HG02870 (cell line): Measurements from ENCODE around the gene C6orf89.
"Not testable (repeated sequence)": the region's sequence is repeated elsewhere in the genome, so short reads cannot be mapped to it uniquely, and the experiment has no call there.

Source experiments
- ATAC-seq: cut with Tn5 transposase; IDR thresholded peaks from one replicate; pipeline ENCODE4 v1.9.1; 2021; ENCODE audit warnings: mild to moderate bottlenecking, moderate library complexity; ENCODE audit not compliant: unreplicated experiment

Gene C6orf89

GRCh38 chr6:36920049-36920448 lies 34.3 kb downstream of the C6orf89 start:
- ATAC-seq: no peak

DNA sequence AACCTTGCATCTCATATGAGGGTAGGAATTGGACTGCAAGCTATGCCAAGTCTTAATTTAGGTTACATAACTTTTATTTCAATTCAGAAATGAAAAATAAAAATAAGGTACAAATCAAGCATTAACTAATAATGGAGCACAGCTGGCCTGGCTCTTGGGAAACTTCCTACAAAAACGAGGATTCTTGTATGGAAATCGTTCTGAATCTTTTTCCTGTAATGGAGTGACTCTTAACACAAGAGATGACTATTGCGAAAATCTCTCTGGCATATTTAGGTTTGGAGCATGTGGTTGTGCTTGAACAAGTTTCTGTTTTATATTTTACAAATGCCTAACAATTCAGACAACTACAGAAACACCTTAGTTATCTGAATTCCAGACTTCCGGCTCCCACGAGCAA lies 34.8 kb downstream of the C6orf89 start:
- no peak for ATAC-seq

DNA sequence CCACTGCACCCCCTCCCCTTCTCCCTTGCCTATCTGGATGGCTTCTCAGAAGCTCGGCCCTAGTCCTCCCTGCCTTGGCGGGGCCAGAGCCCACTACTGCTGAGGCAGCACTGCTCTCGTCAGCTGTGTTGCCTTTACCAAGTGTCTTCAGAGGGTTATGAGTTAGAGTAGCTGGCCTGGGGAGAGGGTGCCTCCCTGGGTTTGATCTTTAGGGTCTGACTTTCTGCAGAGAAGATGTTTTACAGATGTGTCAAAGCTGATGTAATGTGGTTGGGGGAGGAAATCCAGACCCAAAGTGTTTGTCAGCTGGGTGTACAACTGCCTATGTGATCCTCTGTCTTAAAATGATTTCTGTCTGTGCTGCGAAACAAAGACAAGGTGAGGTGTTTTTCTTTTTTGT lies 38.4 kb downstream of the C6orf89 start:
- no peak for ATAC-seq

- no peak for ATAC-seq
Measured at GRCh38 chr6:36924778-36925374, 39.1 kb downstream of the C6orf89 start.

GRCh38 chr6:36925809-36926208 lies 40.1 kb downstream of the C6orf89 start:
- no peak for ATAC-seq

DNA sequence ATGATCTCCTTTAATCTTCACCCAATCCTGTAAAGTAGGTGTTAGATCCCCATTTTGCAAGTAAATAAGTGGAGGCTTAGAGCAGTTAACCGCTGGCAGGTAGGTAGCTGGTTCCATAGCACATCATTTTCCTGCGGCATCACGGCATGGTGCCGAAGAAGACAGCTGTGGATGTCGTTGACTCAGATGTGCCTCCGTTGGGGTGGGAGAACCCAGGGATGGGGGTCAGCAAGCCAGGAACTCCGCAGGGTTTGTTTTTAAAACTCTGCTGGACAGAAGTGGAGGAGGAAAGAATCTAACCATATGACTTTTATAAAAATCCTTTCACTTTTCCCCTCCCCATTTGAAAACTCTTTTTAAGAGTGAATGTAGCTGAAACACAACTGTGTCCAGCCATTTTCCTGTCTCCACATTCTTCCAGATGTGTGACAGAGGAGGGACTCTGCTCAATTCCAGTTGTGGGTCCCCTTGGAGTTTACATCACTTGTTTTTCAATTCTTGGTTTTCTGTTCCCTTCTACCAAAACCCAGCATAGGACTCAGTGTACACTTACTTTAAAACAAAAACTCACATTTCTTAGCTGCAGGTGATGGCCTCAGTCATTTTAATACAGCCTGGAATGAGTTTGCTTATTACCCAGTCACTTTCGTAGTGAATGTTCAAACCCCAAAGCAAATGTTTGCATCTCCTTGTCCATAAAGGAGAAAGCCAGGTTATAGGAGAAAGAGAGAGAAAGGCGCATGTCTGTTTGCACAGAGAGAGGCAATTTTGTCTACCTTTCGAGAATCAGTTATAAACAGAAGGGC lies 41.2 kb downstream of the C6orf89 start:
- ATAC-seq: peak; percentile 48

DNA sequence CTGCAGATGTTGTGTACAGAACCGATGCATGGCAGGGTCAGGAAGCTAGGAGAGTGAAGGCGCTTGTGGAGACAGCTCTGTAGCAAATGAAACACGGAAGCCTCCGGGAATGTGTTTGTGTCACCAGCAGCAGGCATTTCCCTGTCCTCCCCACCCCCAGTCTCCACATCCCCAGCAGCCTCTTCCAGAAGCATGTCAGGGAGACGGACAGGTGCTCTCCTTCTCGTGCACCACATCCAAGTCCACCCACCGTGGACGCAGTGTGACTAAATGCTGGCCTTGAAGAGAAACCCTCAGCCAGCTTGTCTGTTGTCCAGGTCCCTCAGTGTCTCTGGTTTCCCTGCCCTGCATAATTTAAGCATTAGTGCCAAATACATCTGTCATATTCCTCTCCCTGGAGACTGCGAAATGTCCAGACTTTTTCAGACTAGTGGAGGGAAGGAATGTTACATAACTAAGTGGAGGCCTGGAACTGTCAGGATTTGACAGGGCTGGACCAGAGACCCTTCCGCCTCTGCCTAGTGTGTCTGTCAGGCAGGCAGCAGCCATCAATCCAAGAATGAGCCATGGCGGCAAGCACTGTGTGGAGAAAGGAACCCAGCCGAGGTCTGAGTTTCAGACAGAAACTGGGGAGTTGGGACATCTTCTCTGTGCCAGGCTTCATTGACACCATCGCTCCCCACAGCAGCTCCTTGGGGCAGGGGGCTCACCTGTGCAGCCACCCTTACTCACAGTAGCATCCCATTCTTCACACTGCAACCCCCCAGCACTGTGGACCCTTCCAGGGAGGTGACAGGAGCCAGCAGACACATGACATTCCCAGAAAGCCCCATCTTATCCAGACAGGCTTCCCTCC lies 42.2 kb downstream of the C6orf89 start:
- no peak for ATAC-seq

GRCh38 chr6:36928547-36928918 lies 42.8 kb downstream of the C6orf89 start:
- no peak for ATAC-seq

GRCh38 chr6:36929152-36929551 lies 43.4 kb downstream of the C6orf89 start:
- ATAC-seq: no peak

DNA sequence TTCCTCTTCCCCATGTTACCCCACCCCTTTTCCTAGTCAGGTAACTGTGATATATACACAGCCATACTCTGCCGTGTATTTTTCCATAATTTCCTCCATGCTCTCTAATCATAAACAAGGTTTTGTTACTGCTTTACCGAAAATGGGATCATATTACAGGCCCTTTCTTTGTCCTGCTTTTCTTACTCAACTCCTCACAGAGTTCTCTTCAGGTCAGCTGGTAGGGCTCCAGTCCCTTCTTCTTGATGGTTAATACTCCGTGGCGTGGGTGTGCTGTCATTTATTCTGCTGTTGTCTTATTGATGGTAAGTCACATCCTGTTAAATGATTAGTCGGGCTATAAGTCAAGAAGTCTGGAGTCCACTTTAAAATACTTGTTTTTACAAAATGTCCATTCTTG lies 43.9 kb downstream of the C6orf89 start:
- ATAC-seq: no peak

GRCh38 chr6:36930483-36930882 lies 44.7 kb downstream of the C6orf89 start:
- ATAC-seq: no peak

DNA sequence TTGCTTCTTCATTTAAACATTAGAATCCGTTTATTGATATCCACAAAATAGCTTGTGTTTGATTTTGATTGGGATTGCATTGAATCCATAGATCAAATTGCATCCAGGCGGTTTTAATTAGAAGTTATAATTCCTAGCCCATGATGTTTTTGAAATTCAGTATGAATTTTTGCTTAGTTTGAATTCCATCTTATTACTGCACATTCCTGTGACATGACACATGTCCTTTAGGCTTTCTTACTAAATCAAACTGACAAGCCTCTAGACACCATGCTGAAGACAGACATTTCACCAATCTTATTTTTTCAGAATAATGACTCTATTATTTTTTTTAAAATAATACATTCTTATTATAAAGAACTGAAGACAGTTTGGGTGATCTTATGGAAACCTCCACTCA lies 47.4 kb downstream of the C6orf89 start:
- no peak for ATAC-seq

- no peak for ATAC-seq
Measured at GRCh38 chr6:36933519-36933918, 47.8 kb downstream of the C6orf89 start.

DNA sequence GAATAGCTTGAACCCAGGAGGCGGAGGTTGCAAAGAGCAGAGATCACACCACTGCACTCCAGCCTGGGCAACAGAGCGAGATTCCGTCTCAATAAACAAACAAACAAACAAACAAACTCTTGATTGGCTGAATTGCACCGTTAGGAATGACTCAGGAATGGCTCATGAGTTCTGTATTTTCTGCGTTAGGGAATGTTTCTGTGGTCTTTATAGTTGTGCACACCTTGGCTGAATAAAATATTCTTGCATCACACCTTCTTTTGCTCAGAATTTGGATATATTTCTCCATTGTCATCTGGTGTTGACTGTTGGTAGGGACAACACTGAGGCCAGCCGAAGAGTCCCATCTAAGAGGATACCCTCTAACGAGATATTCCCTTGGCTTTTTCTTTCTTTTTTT lies 49.1 kb downstream of the C6orf89 start:
- no peak for ATAC-seq

DNA sequence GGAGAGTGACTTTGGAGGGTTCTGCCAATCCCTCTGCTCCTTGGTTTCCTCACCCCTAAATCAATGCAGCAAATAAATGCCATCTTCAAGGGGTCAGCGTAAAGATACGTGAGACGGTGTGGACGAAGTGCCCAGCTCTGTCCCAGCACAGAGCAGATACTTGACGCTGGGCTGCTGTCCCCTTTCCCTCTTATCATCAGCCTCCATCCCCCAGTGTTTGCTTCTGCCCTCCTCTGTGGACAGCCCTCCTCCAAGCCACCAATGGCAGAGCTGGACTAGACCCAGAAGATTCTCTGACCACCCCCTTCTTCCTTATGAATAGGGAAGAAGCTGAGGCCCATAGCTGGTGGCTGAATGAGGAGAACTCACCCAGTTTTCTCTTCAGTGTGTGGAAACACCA lies 51.1 kb downstream of the C6orf89 start:
- ATAC-seq: no peak

GRCh38 chr6:36937896-36938295 lies 52.1 kb downstream of the C6orf89 start:
- ATAC-seq: no peak

- ATAC-seq: no peak
Measured at GRCh38 chr6:36938536-36938935, 52.8 kb downstream of the C6orf89 start.

GRCh38 chr6:36939005-36939404 lies 53.3 kb downstream of the C6orf89 start:
- not testable (repeated sequence) for ATAC-seq

- ATAC-seq: no peak
Measured at GRCh38 chr6:36940027-36940426, 54.3 kb downstream of the C6orf89 start.

DNA sequence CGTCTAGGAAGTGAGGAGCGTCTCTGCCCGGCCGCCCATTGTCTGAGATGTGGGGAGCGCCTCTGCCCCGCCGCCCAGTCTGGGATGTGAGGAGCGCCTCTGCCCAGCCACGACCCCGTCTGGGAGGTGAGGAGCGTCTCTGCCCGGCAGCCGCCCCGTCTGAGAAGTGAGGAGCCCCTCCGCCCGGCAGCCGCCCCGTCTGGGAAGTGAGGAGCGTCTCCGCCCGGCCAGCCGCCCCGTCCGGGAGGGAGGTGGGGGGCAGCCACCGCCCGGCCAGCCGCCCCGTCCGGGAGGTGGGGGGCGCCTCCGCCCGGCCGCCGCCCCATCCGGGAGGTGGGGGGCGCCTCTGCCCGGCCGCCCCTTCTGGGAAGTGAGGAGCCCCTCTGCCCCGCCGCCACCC lies 55.8 kb downstream of the C6orf89 start:
- ATAC-seq: not testable (repeated sequence)

- ATAC-seq: not testable (repeated sequence)
Measured at GRCh38 chr6:36942329-36942728, 56.6 kb downstream of the C6orf89 start.

- no peak for ATAC-seq
Measured at GRCh38 chr6:36944650-36945049, 58.9 kb downstream of the C6orf89 start.
